Psoas muscle (tissue), 8 donors: ENCODE measurements around the gene ASTL. TPM values are rescaled to one million over a fixed set of nuclear protein-coding genes. Genes with fewer than 3 reads are reported as not detected.

Experiments
- ATAC-seq, 4 donors: fragments of 200-7000 bp; cut with Tn5 transposase; one replicate each; pipeline ENCODE4 v1.9.1; 2020; ENCODE audit warnings: moderate library complexity in 3 of 4, mild to moderate bottlenecking in 2 of 4
- DNase-seq, 2 donors: peaks; one replicate each; pipeline ENCODE4 v3.0.0-alpha.2; 2020
- H3K27ac ChIP-seq: fragments of 200-600 bp; one replicate; pipeline ENCODE4 v1.8.0; 2022
- H3K27me3 ChIP-seq, 3 donors: fragments of 200-600 bp in 1 of 3; one replicate each; pipeline versions ENCODE4 v1.6.1 to v1.8.0; 2013 to 2022; ENCODE audit warnings: low read length in 2 of 3, mild to moderate bottlenecking in 2 of 3, moderate library complexity in 1 of 3; ENCODE audit not compliant: insufficient read depth in 3 of 3
- H3K36me3 ChIP-seq, 2 donors: fragments of 200-600 bp in 1 of 2; one replicate each; pipeline versions ENCODE4 v1.6.1 to v1.8.0; 2013 to 2022; ENCODE audit warnings: low read depth in 1 of 2, mild to moderate bottlenecking in 1 of 2, moderate library complexity in 1 of 2; ENCODE audit not compliant: insufficient read depth in 1 of 2
- H3K4me1 ChIP-seq: fragments of 200-600 bp; one replicate; pipeline ENCODE4 v1.8.0; 2022
- H3K4me3 ChIP-seq: fragments of 200-600 bp; one replicate; pipeline ENCODE4 v1.8.0; 2022; ENCODE audit warnings: mild to moderate bottlenecking
- H3K9me3 ChIP-seq: fragments of 200-600 bp; one replicate; pipeline ENCODE4 v1.8.0; 2022
- WGBS, 3 donors: extraction: QIAGEN DNeasy Blood & Tissue Kit; methylation state at CpG; one replicate each; pipeline versions ENCODE4 v1.1.6 to v1.1.7; 2013; 5-methylcytosine and 5-hydroxymethylcytosine counted together
- intact Hi-C, 2 donors: fragments of 100-400 bp; cut with DNase I; formaldehyde crosslinking; loops; one replicate each; pipeline versions ENCODE4 v1.11.0 to v1.14.2; 2022
- polyA plus RNA-seq, 3 donors: library from polyadenylated mRNA; stranded (reverse); fragments of 200-250 nt; gene quantifications; one replicate each; pipeline ENCODE4 v1.2.3, GENCODE V29; 2013
- total RNA-seq, 4 donors: library from RNA; stranded (reverse); fragmentation: NEBNext Ultra II Directional in 2 of 4; extraction: Animal tissue kit (Norgen Biotek cat#: 25700) in 2 of 4; gene quantifications; one replicate each; pipeline versions ENCODE4 v1.2.1 to v1.2.4, GENCODE V29; 2021 to 2023
- TF ChIP-seq, protein P1 (sequence below): fragments of 200-600 bp; IDR thresholded peaks from one replicate; pipeline ENCODE4 v1.8.0; 2022; ENCODE audit warnings: antibody characterized with exemption
- donor health status: healthy with polysubstance abuse.
- donor health status: DM: no; HTN: no; CAD: no; lungs with moderate emphysema.
- donor health status: Bipolar disorder and iron deficiency.
- donor health status: healthy.
- donor health status: DM: yes; HTN: yes; CAD: no.
- donor health status: DM: no; HTN: no; CAD: no.
- donor health status: DM: no; HTN: no; CAD: no.
- donor health status: DM: yes; HTN: yes; CAD: no.

ASTL gene
- total and polyA plus RNA-seq, 7 donors: 0.03 TPM; not detected in 6

DNA sequence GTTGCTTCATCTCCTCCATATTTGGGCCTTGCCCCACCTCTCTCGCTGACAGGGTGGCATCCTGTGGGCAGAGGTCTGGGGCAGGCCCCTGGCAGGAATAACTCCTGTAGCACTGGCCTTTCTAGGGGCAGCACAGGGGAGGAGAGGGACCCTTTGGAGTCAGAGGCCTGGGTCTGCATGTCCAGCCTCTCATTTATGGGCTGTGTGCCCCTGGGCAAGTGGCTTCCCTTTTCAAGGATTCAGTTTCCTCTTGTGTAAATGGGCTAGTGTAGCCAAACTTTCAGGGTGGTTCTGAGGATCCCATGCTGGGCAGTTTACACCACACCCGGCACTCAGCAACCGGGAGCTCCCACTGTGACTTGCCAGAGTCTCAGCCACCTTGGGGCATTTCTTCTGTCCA, 45.4 kb downstream of the ASTL start:
- H3K27me3 ChIP-seq: no peaks in the 10 kb centered on the region
- 85 to 96% (median 93%) methylated on average over 3 of the region's 3 CpGs for WGBS, 3 donors
- H3K4me1 ChIP-seq: no peaks in the 10 kb centered on the region
- ATAC-seq (no peak), DNase-seq (peak in 1 of 2 donors; percentile 29)
- intact Hi-C loops: no loop called here
- no peak overlapping the region for H3K4me3 ChIP-seq
- no peaks in the 10 kb centered on the region for H3K36me3 ChIP-seq
- TF ChIP-seq, protein P1, sequence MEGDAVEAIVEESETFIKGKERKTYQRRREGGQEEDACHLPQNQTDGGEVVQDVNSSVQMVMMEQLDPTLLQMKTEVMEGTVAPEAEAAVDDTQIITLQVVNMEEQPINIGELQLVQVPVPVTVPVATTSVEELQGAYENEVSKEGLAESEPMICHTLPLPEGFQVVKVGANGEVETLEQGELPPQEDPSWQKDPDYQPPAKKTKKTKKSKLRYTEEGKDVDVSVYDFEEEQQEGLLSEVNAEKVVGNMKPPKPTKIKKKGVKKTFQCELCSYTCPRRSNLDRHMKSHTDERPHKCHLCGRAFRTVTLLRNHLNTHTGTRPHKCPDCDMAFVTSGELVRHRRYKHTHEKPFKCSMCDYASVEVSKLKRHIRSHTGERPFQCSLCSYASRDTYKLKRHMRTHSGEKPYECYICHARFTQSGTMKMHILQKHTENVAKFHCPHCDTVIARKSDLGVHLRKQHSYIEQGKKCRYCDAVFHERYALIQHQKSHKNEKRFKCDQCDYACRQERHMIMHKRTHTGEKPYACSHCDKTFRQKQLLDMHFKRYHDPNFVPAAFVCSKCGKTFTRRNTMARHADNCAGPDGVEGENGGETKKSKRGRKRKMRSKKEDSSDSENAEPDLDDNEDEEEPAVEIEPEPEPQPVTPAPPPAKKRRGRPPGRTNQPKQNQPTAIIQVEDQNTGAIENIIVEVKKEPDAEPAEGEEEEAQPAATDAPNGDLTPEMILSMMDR: no peak
- no peak overlapping the region for H3K27ac ChIP-seq
- H3K9me3 ChIP-seq: no peaks in the 10 kb centered on the region

DNA sequence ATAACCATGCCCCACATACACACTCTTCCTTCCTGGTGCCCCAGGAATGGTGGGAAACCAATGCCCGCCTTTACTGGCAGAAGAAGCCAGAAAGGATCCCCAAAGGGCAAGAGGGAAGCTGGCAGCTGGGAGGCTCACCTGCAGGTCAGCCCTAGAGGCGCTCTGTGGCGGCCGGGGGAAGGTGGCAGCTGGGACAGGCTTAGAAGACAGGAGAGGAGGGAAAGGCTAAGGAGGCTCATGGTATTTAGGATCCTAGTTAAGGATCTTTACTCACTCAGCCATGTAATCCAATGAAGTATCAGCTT, 45.8 kb downstream of the ASTL start:
- DNase-seq: no peak
- intact Hi-C loops: no loop called here
- TF ChIP-seq, protein P1: no peak
- Histone ChIP-seq H3K27ac (no peak overlapping the region), H3K36me3 (no peaks in the 10 kb centered on the region), H3K9me3 (no peaks in the 10 kb centered on the region), H3K27me3 (no peaks in the 10 kb centered on the region), H3K4me1 (no peaks in the 10 kb centered on the region), H3K4me3 (no peak overlapping the region)
- WGBS, 3 donors: 96 to 98% (median 98%) methylated on average over 4 of the region's 4 CpGs
- no peak for ATAC-seq

DNA sequence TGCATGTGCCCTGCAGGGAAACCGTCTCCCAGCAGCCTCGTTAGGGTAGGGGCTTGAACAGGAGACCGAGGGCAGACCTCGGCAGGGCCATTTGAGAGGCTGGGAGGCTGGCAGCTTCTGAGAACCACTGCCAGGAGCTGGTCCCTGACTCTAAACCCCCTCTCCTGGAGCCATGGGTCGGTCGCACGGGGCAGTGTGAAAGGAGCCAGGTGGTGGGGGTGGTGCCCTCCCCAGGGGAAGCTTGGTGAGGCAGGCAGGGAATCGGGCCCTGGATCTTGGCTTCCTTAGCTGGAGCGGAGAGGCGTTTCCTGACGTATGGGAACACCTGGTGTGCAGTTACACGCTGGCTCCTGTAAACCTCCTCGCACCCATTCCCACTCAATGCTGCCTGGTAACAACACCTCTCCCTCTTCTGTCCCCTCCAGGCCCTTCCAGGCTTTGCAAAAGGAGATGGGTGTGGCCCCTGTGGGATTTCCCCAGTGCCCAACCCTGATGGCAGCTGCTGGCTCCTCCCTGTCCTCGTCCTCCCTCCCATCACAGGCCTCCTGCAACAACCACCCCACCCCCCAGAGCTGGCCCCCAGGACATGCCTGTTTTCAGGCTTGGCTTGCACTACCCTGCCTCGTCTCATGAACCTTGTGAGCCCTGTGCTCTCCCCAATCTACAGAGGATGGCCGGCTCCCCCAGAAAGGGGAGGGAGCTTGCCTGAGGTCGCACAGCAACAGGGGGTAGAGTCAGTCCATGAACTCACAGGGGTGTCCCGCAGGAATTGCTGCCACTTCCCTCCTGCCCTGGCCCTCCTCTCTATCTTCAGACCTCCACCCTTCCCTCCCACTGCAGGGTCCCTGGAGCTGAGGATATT, 46.4 kb downstream of the ASTL start:
- ATAC-seq (no peak), DNase-seq (peak in 1 of 2 donors; percentile 42)
- Histone ChIP-seq H3K4me3 (no peak overlapping the region), H3K27me3 (no peaks in the 10 kb centered on the region), H3K27ac (no peak overlapping the region), H3K9me3 (no peaks in the 10 kb centered on the region), H3K36me3 (no peaks in the 10 kb centered on the region), H3K4me1 (no peaks in the 10 kb centered on the region)
- 53 to 58% (median 57%) methylated on average over 17 to 18 of the region's 18 CpGs for WGBS, 3 donors
- intact Hi-C loops: no loop called here
- TF ChIP-seq, protein P1: no peak

DNA sequence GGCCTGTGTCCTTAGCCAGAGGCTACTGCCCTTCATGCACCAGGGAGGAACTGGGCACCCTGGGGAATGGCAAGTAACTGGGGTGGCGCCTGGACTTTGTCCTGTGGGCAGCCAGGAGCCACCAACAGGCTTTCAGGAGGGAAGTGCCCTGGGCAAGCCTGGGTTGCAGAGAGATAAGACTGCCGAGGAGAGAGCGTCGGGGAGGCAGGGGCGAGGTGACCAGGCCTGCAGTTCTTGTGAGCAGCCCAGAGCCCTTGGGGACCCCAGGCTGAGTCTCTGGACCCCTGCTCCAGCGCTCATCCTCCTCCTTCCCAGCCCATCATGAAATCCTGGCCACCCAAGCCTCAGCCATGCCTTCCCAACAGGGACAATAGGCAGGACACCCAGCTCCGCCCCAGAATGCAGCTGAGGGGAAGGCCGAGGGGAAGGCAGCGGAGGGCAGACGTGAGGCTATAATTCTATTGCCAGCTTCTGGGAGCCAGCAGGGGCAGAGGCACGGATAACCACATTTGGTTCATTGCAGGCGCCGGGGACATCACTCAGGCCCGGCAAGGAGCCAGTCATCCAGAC, 47.1 kb downstream of the ASTL start:
- Histone ChIP-seq H3K9me3 (no peaks in the 10 kb centered on the region), H3K36me3 (no peaks in the 10 kb centered on the region), H3K27me3 (no peaks in the 10 kb centered on the region), H3K4me1 (no peaks in the 10 kb centered on the region), H3K27ac (no peak overlapping the region), H3K4me3 (no peak overlapping the region)
- intact Hi-C loops: no loop called here
- DNase-seq (peak in 1 of 2 donors; percentile 29), ATAC-seq (peak in 1 of 4 donors; percentile 27)
- TF ChIP-seq, protein P1: no peak
- 75 to 84% (median 83%) methylated on average over 14 of the region's 14 CpGs for WGBS, 3 donors
